ENCODE measurements around the gene USP19. TPM values are rescaled to one million over a fixed set of nuclear protein-coding genes. Genes with fewer than 3 reads are reported as not detected.

The USP19 gene
- total RNA-seq, 1 experiment from 2014 or later = 92.8 TPM

DNA sequence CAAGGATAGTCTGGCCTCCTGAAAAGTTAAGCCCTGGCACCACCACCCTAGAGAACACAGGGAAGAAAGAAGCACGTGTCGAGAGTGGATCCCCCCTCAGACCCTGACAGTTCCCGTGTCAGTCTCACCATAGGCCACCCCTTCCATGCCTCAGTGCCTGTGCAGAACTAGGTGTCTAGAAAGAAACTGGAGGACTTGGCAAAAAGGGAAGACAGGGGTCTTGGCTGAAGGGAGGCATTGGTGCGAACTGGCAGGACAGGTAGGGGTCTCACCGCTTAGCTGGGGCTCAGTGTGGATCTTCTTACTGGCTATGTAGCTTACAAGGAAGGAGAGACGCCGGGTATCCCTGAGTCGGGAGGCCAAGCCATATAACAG, 16.6 kb downstream of the USP19 start:
- intact Hi-C loops (cut with micrococcal nuclease) = no loop called here
- CTCF ChIA-PET = interaction anchor here (1.6 kb wide), 1 partner anchor 10 kb away, joined by 6 read pairs; the partner anchor contains the start of gene QRICH1
- Histone ChIP-seq H3K4me1 (ENCODE audit: control insufficient read depth in 1 of 2, insufficient read depth in 2 of 2, low read length in 2 of 2) (peaks cover 9 to 20% of the 10 kb centered on the region in 2 experiments; a peak in 3 of 4 replicates), H3K79me2 (ENCODE audit: insufficient read depth, low read length) (peaks cover 23% of the 10 kb centered on the region), H3K9ac (ENCODE audit: low read length) (peak overlapping the region; percentile 92), H3K27me3 (ENCODE audit: insufficient read depth, low read length) (no peaks in the 10 kb centered on the region), H3K9me2 (ENCODE audit: insufficient read depth) (no peaks in the 10 kb centered on the region), H3K36me3 (ENCODE audit: control insufficient read depth in 1 of 2, insufficient read depth in 2 of 2, low read length in 2 of 2) (peaks cover 31 to 36% of the 10 kb centered on the region in 2 experiments), H3K4me3 (replicated peaks in 1 of 2; ENCODE audit: low read depth in 1 of 2, low read length in 2 of 2) (peak overlapping the region; percentile 93 to 97), H3K27ac (ENCODE audit: low read depth, low read length) (peak overlapping the region; percentile 79), H4K20me1 (ENCODE audit: insufficient read depth) (no peaks in the 10 kb centered on the region), H3K9me3 (ENCODE audit: control insufficient read depth in 1 of 2, insufficient read depth in 1 of 2, low read depth in 1 of 2, low read length in 2 of 2) (no peaks in the 10 kb centered on the region), H2AFZ (ENCODE audit: low read depth, low read length, poor library complexity, severe bottlenecking) (peak overlapping the region; percentile 39), H3K4me2 (ENCODE audit: low read length) (peak overlapping the region; percentile 96)
- TSS peak; percentile 65 for BruUV-seq (replicated peaks)
- RAD21 ChIA-PET (ENCODE audit: low non-redundant PET in 1 of 2, low total read pairs in 2 of 2, uncharacterized antibody in 2 of 2, unreplicated experiment in 2 of 2) = interaction anchor here in 1 of 2 experiments (1.3 kb wide), 1 partner anchor 10 kb away, joined by 3 read pairs; no protein-coding TSS in a partner anchor
- ATAC-seq (no peak; the same call in 1 of the 2 replicates), DNase-seq (ENCODE audit: low read depth, low spot score) (no peak)
- POLR2A ChIA-PET = interaction anchor here (1.4 to 2.1 kb wide), 2 partner anchors 10 to 17 kb away, joined by 3 to 11 read pairs; partner anchors contain the start of genes QRICH1 and USP19
- TF ChIP-seq ELF1 (IDR thresholded peaks at IDR 0.05; ENCODE audit: borderline replicate concordance, low read depth) = no peak
- TF ChIP-seq SP1 (IDR thresholded peaks at IDR 0.05; ENCODE audit: low read depth) = no peak
- no peak for TF ChIP-seq POLR2A (IDR thresholded peaks at IDR 0.05; ENCODE audit: borderline replicate concordance, extremely low read depth, insufficient read depth, insufficient read length)
- TF ChIP-seq, protein P1, sequence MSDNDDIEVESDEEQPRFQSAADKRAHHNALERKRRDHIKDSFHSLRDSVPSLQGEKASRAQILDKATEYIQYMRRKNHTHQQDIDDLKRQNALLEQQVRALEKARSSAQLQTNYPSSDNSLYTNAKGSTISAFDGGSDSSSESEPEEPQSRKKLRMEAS (IDR thresholded peaks at IDR 0.05) = no peak
- no peak for TF ChIP-seq JUND (IDR thresholded peaks at IDR 0.05)

DNA sequence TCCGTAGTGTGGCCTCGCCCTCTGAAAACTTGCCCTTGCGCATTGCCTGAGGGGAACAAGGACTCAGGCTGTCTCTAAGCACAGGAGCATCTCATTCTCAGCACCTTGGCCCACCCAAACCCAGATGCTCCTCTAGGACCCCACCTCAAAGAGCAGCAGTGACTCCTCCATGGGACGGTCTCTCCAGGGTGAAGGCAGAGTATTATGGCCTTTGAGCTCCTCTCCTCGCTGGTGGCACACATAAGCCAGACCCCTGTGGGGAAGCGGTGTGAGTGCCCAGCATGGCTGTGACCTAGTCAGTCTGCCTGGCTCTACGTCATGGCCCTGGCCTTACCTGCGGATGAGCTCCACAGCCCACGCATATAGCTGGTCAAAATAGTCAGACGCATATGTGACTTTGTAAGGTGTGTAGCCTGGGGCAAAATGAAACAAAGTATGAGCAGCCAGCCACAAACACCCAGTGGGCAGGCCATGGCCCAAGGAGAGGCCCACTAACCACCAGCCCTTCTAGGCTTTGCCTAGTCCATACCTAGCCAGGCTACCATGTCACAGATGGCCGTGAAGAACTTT, 20.5 kb downstream of the USP19 start:
- peaks cover 23% of the 10 kb centered on the region for H3K79me2 ChIP-seq (ENCODE audit: insufficient read depth, low read length)
- ATAC-seq (no peak), DNase-seq (ENCODE audit: low read depth, low spot score) (no peak)
- H2AFZ ChIP-seq (ENCODE audit: low read depth, low read length, poor library complexity, severe bottlenecking) = no peak overlapping the region
- peaks cover 40 to 43% of the 10 kb centered on the region in 2 experiments for H3K36me3 ChIP-seq (ENCODE audit: control insufficient read depth in 1 of 2, insufficient read depth in 2 of 2, low read length in 2 of 2)
- H3K4me3 ChIP-seq (replicated peaks in 1 of 2; ENCODE audit: low read depth in 1 of 2, low read length in 2 of 2) = no peak overlapping the region
- no peak overlapping the region for H3K27ac ChIP-seq (ENCODE audit: low read depth, low read length)
- CTCF ChIA-PET = no interaction called here
- H4K20me1 ChIP-seq (ENCODE audit: insufficient read depth) = no peaks in the 10 kb centered on the region
- no TSS peak for BruUV-seq (replicated peaks)
- intact Hi-C loops (cut with micrococcal nuclease) = no loop called here
- no peaks in the 10 kb centered on the region for H3K27me3 ChIP-seq (ENCODE audit: insufficient read depth, low read length)
- RAD21 ChIA-PET (ENCODE audit: low non-redundant PET in 1 of 2, low total read pairs in 2 of 2, uncharacterized antibody in 2 of 2, unreplicated experiment in 2 of 2) = no interaction called here
- no peak overlapping the region for H3K9ac ChIP-seq (ENCODE audit: low read length)
- POLR2A ChIA-PET = no interaction called here
- H3K4me1 ChIP-seq (ENCODE audit: control insufficient read depth in 1 of 2, insufficient read depth in 2 of 2, low read length in 2 of 2) = peaks cover 7 to 20% of the 10 kb centered on the region in 2 experiments; a peak in 3 of 4 replicates
- no peaks in the 10 kb centered on the region for H3K9me2 ChIP-seq (ENCODE audit: insufficient read depth)
- H3K4me2 ChIP-seq (ENCODE audit: low read length) = no peak overlapping the region
- no peaks in the 10 kb centered on the region for H3K9me3 ChIP-seq (ENCODE audit: control insufficient read depth in 1 of 2, insufficient read depth in 1 of 2, low read depth in 1 of 2, low read length in 2 of 2)
- no peak for TF ChIP-seq SRF (IDR thresholded peaks at IDR 0.05; ENCODE audit: low read depth)
- TF ChIP-seq, protein P2, sequence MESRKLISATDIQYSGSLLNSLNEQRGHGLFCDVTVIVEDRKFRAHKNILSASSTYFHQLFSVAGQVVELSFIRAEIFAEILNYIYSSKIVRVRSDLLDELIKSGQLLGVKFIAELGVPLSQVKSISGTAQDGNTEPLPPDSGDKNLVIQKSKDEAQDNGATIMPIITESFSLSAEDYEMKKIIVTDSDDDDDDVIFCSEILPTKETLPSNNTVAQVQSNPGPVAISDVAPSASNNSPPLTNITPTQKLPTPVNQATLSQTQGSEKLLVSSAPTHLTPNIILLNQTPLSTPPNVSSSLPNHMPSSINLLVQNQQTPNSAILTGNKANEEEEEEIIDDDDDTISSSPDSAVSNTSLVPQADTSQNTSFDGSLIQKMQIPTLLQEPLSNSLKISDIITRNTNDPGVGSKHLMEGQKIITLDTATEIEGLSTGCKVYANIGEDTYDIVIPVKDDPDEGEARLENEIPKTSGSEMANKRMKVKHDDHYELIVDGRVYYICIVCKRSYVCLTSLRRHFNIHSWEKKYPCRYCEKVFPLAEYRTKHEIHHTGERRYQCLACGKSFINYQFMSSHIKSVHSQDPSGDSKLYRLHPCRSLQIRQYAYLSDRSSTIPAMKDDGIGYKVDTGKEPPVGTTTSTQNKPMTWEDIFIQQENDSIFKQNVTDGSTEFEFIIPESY (IDR thresholded peaks at IDR 0.05; ENCODE audit: extremely low read depth, insufficient replicate concordance, low read length) = no peak
- no peak for TF ChIP-seq ZNF274 (IDR thresholded peaks at IDR 0.05; ENCODE audit: low read depth, low read length)
- TF ChIP-seq RAD21 (IDR thresholded peaks at IDR 0.05; ENCODE audit: low read depth) = no peak
- TF ChIP-seq EZH2phosphoT487 (IDR thresholded peaks at IDR 0.05; ENCODE audit: borderline replicate concordance) = no peak
- TF ChIP-seq, protein P3, sequence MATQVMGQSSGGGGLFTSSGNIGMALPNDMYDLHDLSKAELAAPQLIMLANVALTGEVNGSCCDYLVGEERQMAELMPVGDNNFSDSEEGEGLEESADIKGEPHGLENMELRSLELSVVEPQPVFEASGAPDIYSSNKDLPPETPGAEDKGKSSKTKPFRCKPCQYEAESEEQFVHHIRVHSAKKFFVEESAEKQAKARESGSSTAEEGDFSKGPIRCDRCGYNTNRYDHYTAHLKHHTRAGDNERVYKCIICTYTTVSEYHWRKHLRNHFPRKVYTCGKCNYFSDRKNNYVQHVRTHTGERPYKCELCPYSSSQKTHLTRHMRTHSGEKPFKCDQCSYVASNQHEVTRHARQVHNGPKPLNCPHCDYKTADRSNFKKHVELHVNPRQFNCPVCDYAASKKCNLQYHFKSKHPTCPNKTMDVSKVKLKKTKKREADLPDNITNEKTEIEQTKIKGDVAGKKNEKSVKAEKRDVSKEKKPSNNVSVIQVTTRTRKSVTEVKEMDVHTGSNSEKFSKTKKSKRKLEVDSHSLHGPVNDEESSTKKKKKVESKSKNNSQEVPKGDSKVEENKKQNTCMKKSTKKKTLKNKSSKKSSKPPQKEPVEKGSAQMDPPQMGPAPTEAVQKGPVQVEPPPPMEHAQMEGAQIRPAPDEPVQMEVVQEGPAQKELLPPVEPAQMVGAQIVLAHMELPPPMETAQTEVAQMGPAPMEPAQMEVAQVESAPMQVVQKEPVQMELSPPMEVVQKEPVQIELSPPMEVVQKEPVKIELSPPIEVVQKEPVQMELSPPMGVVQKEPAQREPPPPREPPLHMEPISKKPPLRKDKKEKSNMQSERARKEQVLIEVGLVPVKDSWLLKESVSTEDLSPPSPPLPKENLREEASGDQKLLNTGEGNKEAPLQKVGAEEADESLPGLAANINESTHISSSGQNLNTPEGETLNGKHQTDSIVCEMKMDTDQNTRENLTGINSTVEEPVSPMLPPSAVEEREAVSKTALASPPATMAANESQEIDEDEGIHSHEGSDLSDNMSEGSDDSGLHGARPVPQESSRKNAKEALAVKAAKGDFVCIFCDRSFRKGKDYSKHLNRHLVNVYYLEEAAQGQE (IDR thresholded peaks at IDR 0.05; ENCODE audit: low read depth) = no peak
- no peak for TF ChIP-seq ZFX (IDR thresholded peaks at IDR 0.05)
- no peak for TF ChIP-seq POLR2AphosphoS5 (IDR thresholded peaks at IDR 0.05; ENCODE audit: low read depth, low read length)
- TF ChIP-seq CBX3 (IDR thresholded peaks at IDR 0.05; ENCODE audit: low read depth) = no peak
- no peak for TF ChIP-seq TCF7L2 (IDR thresholded peaks at IDR 0.05; ENCODE audit: borderline replicate concordance, extremely low read depth, insufficient read depth, insufficient read length)
- TF ChIP-seq, protein P1 (IDR thresholded peaks at IDR 0.05) = no peak
